Bone marrow (tissue), 2 donors: ENCODE results near the gene ZNF260.
"Not testable (repeated sequence)": the region's sequence is repeated elsewhere in the genome, so short reads cannot be mapped to it uniquely, and the experiment has no call there.

ENCODE experiments used
- DNase-seq, 2 donors: peaks; one replicate each; lab custom pipeline; 2025; lab: John Stamatoyannopoulos, UW

The ZNF260 gene

GRCh38 chr19:36528194-36528920 is at the start of gene ZNF260:
Gene ZNF260, minus strand, starts transcription at chr19:36528271. Its CDS starts 13,033 bp downstream, at chr19:36515238.
- DNase-seq: peak; percentile 87 to 96

DNA sequence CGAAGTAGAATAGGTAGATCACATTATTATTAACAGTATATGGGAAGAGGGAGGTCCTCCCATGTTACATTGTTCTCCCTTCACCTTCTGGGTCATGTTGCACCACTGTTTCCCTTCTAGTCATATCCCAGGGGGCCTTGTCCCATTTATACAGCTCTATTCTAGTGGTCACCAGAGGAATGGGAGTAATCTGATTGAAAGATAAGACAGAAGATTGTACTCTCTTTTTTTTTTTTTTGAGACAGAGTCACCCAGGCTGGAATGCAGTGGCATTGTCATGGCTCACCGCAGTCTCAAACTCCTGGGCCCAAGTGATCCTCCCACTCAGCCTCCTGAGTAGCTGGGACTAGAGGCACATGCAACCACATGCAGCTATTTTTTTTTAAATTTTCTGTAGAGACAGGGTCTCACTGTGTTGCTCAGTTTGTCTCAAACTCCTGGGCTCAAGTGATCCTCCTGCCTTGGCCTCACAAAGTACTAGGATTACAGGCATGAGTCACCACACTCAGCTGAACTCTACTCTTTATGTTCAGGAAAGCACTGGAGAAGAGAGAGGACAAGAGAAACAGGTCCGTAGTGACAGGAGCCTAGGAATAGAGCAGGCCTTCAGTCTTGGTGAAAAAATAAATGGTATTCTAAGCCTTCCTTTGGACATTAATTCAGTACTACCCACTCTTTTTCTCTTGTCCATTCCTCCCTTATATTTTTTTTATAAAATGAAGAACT is 49.4 kb upstream of the ZNF260 start:
- DNase-seq: no peak

DNA sequence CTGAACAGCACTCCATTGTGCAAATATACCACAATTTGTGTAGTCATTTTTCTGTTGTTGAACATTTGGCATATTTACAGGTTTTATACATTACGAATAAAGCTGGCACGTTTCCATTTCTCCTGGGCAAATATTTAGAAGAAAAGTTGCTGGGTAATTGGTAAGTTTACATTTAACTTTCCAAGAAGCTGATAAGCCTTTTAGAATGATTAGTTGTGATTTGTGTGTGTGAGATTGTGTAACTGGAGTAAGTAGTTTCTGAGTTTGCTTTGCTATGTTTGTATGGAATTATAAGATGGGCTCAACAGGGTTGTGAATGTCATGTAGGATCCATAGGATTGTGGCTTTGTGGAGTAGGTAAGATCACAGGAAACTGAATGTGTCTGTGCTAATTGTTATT is 46.7 kb upstream of the ZNF260 start:
- no peak for DNase-seq

GRCh38 chr19:36573895-36574720 is 46.0 kb upstream of the ZNF260 start:
- no peak for DNase-seq

- DNase-seq: peak; percentile 82 to 87
Measured at GRCh38 chr19:36573020-36573894, 45.2 kb upstream of the ZNF260 start, which contains the start of gene ZNF529. Gene ZNF529, minus strand, starts transcription at chr19:36573292. Its CDS starts 946 bp downstream, at chr19:36572346.

- no peak for DNase-seq
Measured at GRCh38 chr19:36572593-36573019, 44.5 kb upstream of the ZNF260 start.

DNA sequence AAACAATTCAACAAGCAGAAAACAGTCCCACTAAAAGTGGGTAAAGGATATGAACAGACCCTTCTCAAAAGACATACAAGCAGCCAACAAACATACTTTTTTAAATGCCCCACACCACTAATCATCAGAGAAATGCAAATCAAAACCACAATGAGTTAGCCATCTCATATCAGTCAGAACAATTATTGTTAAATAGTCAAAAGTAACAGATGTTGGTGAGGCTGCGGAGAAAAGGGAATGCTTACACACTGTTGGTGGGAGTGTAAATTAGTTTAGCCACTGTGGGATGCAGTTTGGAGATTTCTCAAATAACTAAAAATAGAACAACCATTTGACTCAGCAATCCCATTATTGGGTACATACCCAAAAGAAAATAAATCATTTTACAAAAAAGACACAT is 36.3 kb upstream of the ZNF260 start:
- DNase-seq: no peak

DNA sequence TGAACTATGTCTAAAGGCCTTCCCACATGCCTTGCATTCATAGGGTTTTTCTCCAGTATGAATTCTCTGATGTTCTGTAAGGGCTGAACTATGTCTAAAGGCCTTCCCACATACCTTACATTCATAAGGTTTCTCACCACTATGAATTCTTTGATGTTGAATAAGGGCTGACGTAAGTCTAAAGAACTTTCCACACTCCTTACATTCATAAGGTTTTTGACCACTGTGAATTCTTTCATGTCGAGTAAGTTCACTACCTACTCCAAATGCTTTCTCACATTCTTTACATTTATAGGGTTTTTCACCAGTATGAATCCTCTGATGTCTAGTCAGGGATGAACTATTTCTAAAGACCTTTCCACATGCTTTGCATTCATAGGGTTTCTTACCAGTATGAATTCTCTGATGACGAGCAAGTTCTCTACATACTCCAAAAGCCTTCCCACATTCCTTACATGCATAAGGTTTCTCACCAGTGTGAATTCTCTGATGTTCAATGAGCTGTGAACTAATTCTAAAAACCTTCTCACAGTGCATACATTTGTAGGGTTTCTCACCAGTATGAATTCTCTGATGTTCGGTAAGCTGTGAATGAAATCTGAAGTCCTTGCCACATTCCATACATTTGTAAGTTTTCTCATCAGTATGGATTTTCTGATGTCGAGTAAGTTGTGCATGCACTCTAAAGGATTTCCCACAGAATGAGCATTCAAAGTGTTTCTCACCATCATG is 19.1 kb upstream of the ZNF260 start:
- no peak for DNase-seq

DNA sequence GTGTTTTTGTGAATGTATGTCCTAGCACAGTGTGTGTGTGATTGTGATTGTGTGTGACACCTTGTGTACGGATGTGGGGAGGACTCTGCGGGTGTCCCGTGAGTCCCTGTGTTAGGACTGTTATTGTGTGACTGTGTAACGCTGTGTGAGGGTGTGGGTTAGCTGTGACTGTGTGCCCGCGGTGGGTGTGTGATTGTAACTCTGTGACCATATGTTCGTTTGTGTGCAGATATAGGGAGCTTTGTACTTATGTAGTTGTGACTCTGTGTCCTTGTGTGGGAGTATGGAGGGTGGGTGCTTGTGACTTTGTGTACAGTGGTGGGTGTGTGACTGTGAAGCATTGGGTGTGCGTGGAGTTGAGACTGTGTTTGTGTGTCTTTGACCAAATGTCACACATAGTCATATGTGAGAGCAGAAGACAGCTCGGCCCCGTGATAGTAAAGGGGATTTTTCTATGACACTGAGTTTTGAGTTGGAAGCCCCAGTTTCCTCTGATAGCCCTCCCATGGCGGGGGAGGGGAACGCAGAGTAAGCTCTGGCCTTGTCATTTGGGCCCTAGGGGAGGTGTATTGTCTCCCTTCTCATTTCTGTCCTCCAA is 949 bp upstream of the ZNF260 start:
- no peak for DNase-seq

GRCh38 chr19:36527873-36528193 is 238 bp downstream of the ZNF260 start:
- no peak for DNase-seq

DNA sequence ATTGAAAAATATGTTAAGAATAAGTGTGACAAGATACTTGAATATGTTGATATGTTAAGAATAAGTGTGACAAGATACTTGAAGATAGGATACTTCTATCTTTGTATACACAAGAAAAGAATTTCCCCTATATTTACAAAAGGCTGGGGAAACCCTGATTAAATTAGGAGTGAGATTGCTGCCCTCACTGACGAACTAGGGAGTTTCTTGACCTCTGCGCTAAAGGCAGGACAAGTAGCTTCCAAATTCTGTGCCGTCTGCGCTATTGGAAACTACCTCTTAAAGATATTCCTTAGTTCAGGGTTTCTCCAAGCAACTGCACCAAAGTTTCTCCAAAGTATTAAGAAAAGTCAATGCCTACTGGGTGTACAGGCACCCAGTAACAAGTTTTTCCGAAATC is 730 bp downstream of the ZNF260 start:
- DNase-seq: no peak

- DNase-seq: no peak
Measured at GRCh38 chr19:36526581-36526980, 1.5 kb downstream of the ZNF260 start.

- no peak for DNase-seq
Measured at GRCh38 chr19:36524617-36525016, 3.5 kb downstream of the ZNF260 start.

DNA sequence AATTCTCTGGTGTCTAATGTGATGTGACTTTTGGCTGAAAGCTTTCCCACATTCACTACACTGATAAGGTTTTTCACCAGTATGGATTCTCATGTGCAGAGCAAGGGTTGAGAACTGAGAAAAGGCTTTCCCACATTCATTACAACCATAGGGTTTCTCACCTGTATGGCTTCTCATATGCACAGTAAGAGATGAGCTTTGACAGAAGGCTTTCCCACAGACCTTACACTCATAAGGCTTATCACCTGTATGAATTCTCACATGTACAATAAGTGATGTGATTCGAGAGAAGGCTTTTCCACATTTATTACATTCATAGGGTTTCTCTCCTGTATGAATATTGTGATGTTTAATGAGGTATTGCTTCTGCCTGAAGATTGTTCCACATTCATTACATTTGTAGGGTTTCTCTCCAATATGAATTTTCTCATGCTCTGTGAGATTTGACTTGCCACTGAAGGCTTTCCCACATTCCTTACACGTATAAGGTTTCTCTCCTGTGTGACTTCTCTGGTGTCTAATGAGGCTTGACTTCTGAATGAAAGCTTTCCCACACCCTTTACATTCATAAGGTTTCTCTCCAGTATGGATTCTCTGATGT is 14.0 kb downstream of the ZNF260 start:
- no peak for DNase-seq

DNA sequence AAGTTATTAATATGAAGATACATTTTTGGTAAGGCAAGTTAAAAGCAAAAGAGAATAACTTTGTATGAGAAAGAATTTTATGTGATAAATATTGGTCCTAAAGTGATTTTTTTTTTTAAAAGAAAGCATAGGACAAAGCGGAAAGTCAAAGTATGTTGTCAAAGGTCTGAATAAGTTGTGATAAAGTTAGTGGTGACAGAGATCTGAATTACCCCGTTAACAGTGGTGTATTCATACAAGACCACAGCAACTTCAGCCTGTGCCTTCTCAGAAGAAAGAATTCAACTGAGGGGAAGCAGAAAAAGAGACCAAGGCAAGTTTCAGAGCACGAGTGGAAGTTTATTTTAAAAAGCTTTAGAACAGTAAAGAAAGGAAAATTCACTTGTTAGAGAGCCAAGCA is 19.7 kb downstream of the ZNF260 start:
- DNase-seq: no peak

DNA sequence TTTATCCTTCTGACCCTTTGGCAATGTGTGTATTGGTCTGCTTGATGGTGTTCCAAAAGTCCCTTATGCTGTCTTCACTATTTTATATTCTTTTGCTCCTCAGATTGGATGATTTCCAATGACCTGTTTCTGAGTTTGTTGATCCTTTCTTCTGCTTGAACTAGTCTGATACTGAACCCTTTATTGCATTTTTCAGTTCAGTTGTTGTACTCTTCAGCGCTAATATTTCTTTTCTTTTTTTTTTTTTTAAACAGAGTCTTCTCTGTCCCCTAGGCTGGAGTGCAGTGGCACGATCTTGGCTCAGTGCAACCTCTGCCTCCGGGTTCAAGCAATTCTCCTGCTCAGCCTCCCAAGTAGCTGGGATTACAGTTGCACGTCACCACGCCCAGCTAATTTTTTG is 26.1 kb downstream of the ZNF260 start:
- no peak for DNase-seq

DNA sequence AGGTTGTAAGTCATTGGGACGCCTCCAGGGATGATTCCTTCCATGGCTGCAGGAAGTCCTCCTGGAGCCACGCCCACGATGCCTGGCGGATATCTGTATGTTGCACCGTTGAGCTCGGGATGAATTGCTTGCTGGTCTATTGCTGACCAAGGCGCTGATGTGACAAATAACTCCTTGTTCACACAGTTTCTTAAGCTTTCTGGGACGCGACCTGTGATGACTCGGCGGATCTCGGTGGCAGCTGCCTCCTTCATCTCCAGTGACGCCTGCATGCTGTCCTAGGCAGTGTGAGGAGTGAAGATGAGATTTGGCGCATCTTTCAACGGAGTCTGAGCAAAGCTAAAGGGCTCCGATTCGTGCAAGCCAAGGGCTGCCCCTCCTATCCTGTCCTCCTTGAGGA is 31.1 kb downstream of the ZNF260 start:
- no peak for DNase-seq

- DNase-seq: not testable (repeated sequence)
Measured at GRCh38 chr19:36492689-36493453, 35.2 kb downstream of the ZNF260 start.

- DNase-seq: not testable (repeated sequence)
Measured at GRCh38 chr19:36490846-36491245, 37.2 kb downstream of the ZNF260 start.
